Endothelial cell of umbilical vein (primary cell): ENCODE results near the gene KCNJ13. TPM values are rescaled to one million over a fixed set of nuclear protein-coding genes. Genes with fewer than 3 reads are reported as not detected.

Experiments
- BruUV-seq: library from RNA; stranded (reverse); fragments of 400-500 nt; replicated peaks from 2 replicates; lab custom pipeline; 2021; lab: Mats Ljungman, UMichigan
- CTCF ChIA-PET: fragments of 300-600, 350-600 bp; sonication (Branson Sonifier 250); formaldehyde crosslinking; loops from one replicate; lab custom pipeline; 2021; ENCODE audit warnings: antibody characterized with exemption, inconsistent platforms; lab: Charles Lee
- POLR2A ChIA-PET: fragments of 300-600, 350-600 bp; sonication (Branson Sonifier 250); formaldehyde crosslinking; loops from one replicate; lab custom pipeline; 2021; ENCODE audit warnings: antibody characterized with exemption, inconsistent platforms; lab: Charles Lee
- DNase-seq: peaks from one replicate; pipeline ENCODE4 v3.0.0-alpha.2; 2011; ENCODE audit warnings: low read depth, low spot score
- FAIRE-seq: peaks from 2 replicates; lab custom pipeline; 2011; peaks lifted over from hg19 to GRCh38; lab: Jason Lieb, UNC
- H2AFZ ChIP-seq: 2 replicates; pipeline ENCODE4 v1.6.0; 2012; ENCODE audit warnings: low read depth, low read length, control low read depth, inconsistent platforms
- H3K27ac ChIP-seq: 2 replicates; pipeline ENCODE4 v1.5.1; 2011; ENCODE audit warnings: low read depth, mild to moderate bottlenecking, control low read depth, low read length, moderate library complexity; ENCODE audit not compliant: insufficient read depth
- H3K27me3 ChIP-seq, 2 experiments: 2 replicates each; pipeline versions ENCODE4 v1.6.0 to v1.6.1; 2011; ENCODE audit warnings: low read length in 2 of 2, mixed read lengths in 1 of 2; ENCODE audit not compliant: control insufficient read depth in 2 of 2, insufficient read depth in 2 of 2
- H3K36me3 ChIP-seq, 2 experiments: 2 replicates in 1 of 2; 3 replicates in 1 of 2; pipeline ENCODE4 v1.5.1; 2011; ENCODE audit warnings: low read length in 2 of 2, mild to moderate bottlenecking in 1 of 2, moderate library complexity in 1 of 2; ENCODE audit not compliant: control insufficient read depth in 2 of 2, insufficient read depth in 2 of 2; ENCODE audit errors: extremely low read depth in 1 of 2
- H3K4me1 ChIP-seq: 3 replicates; pipeline ENCODE4 v1.5.1; 2011; ENCODE audit warnings: mild to moderate bottlenecking, low read length; ENCODE audit not compliant: control insufficient read depth, insufficient read depth; ENCODE audit errors: extremely low read depth
- H3K4me2 ChIP-seq: 2 replicates; pipeline ENCODE4 v1.6.1; 2011; ENCODE audit warnings: low read length, control low read depth, mixed read lengths; ENCODE audit not compliant: insufficient read depth
- H3K4me3 ChIP-seq, 3 experiments: fragments of 200-600 bp in 1 of 3; sonication (generic), shearing (Covaris generic) in 1 of 3; replicated peaks in 1 of 3; 2 replicates each; pipeline ENCODE4 v1.5.1; 2011 to 2016; ENCODE audit warnings: control low read depth in 3 of 3, low read length in 3 of 3, mild to moderate bottlenecking in 2 of 3, inconsistent platforms in 1 of 3, low read depth in 1 of 3, moderate library complexity in 1 of 3; ENCODE audit not compliant: insufficient read depth in 1 of 3
- H3K79me2 ChIP-seq: 2 replicates; pipeline ENCODE4 v1.6.0; 2012; ENCODE audit warnings: low read length, inconsistent platforms; ENCODE audit not compliant: control insufficient read depth, insufficient read depth
- H3K9ac ChIP-seq: replicated peaks from 2 replicates; pipeline ENCODE3; 2011; ENCODE audit warnings: low read length, control low read depth; ENCODE audit not compliant: insufficient read depth; ENCODE audit errors: extremely low read depth
- H3K9me1 ChIP-seq: replicated peaks from 3 replicates; pipeline ENCODE4 v1.6.0; 2011; ENCODE audit warnings: mild to moderate bottlenecking, low read length; ENCODE audit not compliant: control insufficient read depth, insufficient read depth; ENCODE audit errors: extremely low read depth
- H3K9me3 ChIP-seq: replicated peaks from 2 replicates; pipeline ENCODE4 v1.5.1; 2012; ENCODE audit warnings: low read length, inconsistent platforms; ENCODE audit not compliant: control insufficient read depth, insufficient read depth
- H4K20me1 ChIP-seq: replicated peaks from 2 replicates; pipeline ENCODE3; 2011; ENCODE audit warnings: mild to moderate bottlenecking, low read length; ENCODE audit not compliant: control insufficient read depth, insufficient read depth; ENCODE audit errors: extremely low read depth
- CTCF ChIP-seq, 2 donors: IDR thresholded peaks; 1 replicate in 1 of 2; 2 replicates in 1 of 2; pipeline ENCODE4 v1.5.1; 2011; ENCODE audit warnings: low read length in 2 of 2, mild to moderate bottlenecking in 2 of 2, moderate library complexity in 2 of 2, control low read depth in 1 of 2, inconsistent platforms in 1 of 2, low read depth in 1 of 2; ENCODE audit not compliant: insufficient read depth in 1 of 2; ENCODE audit errors: extremely low read depth in 1 of 2
- EZH2 ChIP-seq: IDR thresholded peaks from 2 replicates; pipeline ENCODE4 v1.6.1; 2012; ENCODE audit warnings: borderline replicate concordance, low read depth, mild to moderate bottlenecking, moderate library complexity, low read length, inconsistent platforms; ENCODE audit not compliant: severe bottlenecking
- FOS ChIP-seq: IDR thresholded peaks from 2 replicates; pipeline ENCODE4 v1.6.1; 2011; ENCODE audit warnings: mild to moderate bottlenecking, low read length, moderate library complexity, borderline replicate concordance; ENCODE audit not compliant: insufficient read depth
- GATA2 ChIP-seq: IDR thresholded peaks from 2 replicates; pipeline ENCODE4 v1.7.0; 2011; ENCODE audit warnings: low read depth, mild to moderate bottlenecking, moderate library complexity, mixed read lengths, low read length; ENCODE audit not compliant: insufficient read length, insufficient read depth
- JUN ChIP-seq: IDR thresholded peaks from 2 replicates; pipeline ENCODE4 v1.6.1; 2011; ENCODE audit warnings: borderline replicate concordance, low read depth; ENCODE audit not compliant: insufficient read length, insufficient read depth
- MAX ChIP-seq: IDR thresholded peaks from 2 replicates; pipeline ENCODE4 v1.6.1; 2011; ENCODE audit not compliant: insufficient read depth, insufficient read length
- MYC ChIP-seq: IDR thresholded peaks from one replicate; pipeline ENCODE4 v1.6.1; 2011; ENCODE audit warnings: mild to moderate bottlenecking, low read depth, low read length
- POLR2A ChIP-seq: IDR thresholded peaks from 2 replicates; pipeline ENCODE4 v1.6.1; 2012; ENCODE audit warnings: low read depth, mild to moderate bottlenecking, control low read depth, low read length
- POLR2AphosphoS5 ChIP-seq: IDR thresholded peaks from 2 replicates; pipeline ENCODE4 v1.6.1; 2012; ENCODE audit warnings: low read depth, mild to moderate bottlenecking, control low read depth, low read length, moderate library complexity; ENCODE audit not compliant: insufficient read depth
- dilution Hi-C: fragments of 300-500 bp; cut with MboI; formaldehyde crosslinking; loops from one replicate; pipeline ENCODE4 v1.15.0; 2019; ENCODE audit warnings: low sequenced_read_pairs; ENCODE audit not compliant: extremely low pct_ligation_motif_present
- intact Hi-C: fragments of 100-400 bp; cut with micrococcal nuclease; formaldehyde crosslinking; loops from one replicate; pipeline ENCODE4 v1.10.0; 2022
- polyA plus RNA-seq, 4 experiments: library from polyadenylated mRNA; depleted of rRNA in 3 of 4; stranded (reverse) in 3 of 4; unstranded in 1 of 4; fragments of >200 nt; gene quantifications; 2 replicates each; pipeline versions ENCODE4 v1.2.1 to v1.2.3, GENCODE V29; 2011 to 2012; ENCODE audit warnings: missing spikeins in 1 of 4
- total RNA-seq: library from RNA; stranded (reverse); gene quantifications from 2 replicates; pipeline ENCODE4 v1.2.3, GENCODE V29; 2021

KCNJ13 gene
- total and polyA plus RNA-seq, 2 donors (not counting 3 experiments of a cell fraction or from before 2014, with no cell fraction given) = not detected

- intact Hi-C loops = no loop called here
- DNase-seq = no peak
- Histone ChIP-seq H3K9me3 (no peaks in the 10 kb centered on the region), H4K20me1 (no peaks in the 10 kb centered on the region), H3K9ac (no peak overlapping the region), H3K79me2 (peaks cover 2% of the 10 kb centered on the region), H2AFZ (no peak overlapping the region), H3K27ac (no peak overlapping the region), H3K36me3 (peaks cover 5 to 6% of the 10 kb centered on the region in 2 experiments), H3K27me3 (no peaks in the 10 kb centered on the region), H3K4me2 (no peak overlapping the region), H3K4me3 (no peak overlapping the region), H3K4me1 (peaks cover 8% of the 10 kb centered on the region), H3K9me1 (no peaks in the 10 kb centered on the region)
- no TSS peak for BruUV-seq
- TF ChIP-seq POLR2A (no peak), MAX (no peak)
- POLR2A ChIA-PET = no interaction called here
- CTCF ChIA-PET = interaction anchor here (1.7 kb wide), 1 partner anchor 26 kb away, joined by 4 read pairs; no protein-coding TSS in a partner anchor
- dilution Hi-C loops = no loop called here
- no peak for FAIRE-seq
These were observed 21.8 kb upstream of the KCNJ13 start for GRCh38 chr2:232798187-232798586.

GRCh38 chr2:232795920-232796319 is 19.6 kb upstream of the KCNJ13 start:
- intact Hi-C loops = no loop called here
- ChIA-PET CTCF (interaction anchor here (1.5 kb wide), 1 partner anchor 18 kb away, joined by 8 read pairs; no protein-coding TSS in a partner anchor), POLR2A (no interaction called here)
- Histone ChIP-seq H2AFZ (no peak overlapping the region), H3K36me3 (peaks cover 12 to 13% of the 10 kb centered on the region in 2 experiments), H3K27ac (no peak overlapping the region), H3K4me3 (no peak overlapping the region), H3K9me1 (no peaks in the 10 kb centered on the region), H3K9me3 (no peaks in the 10 kb centered on the region), H3K79me2 (peaks cover 2% of the 10 kb centered on the region), H3K9ac (no peak overlapping the region), H3K27me3 (no peaks in the 10 kb centered on the region), H4K20me1 (no peaks in the 10 kb centered on the region), H3K4me1 (peaks cover 8% of the 10 kb centered on the region), H3K4me2 (no peak overlapping the region)
- TF ChIP-seq POLR2A (no peak), EZH2 (no peak), MYC (no peak), GATA2 (no peak), CTCF (IDR thresholded peaks at IDR 0.05; ENCODE audit: extremely low read depth in 1 of 2, insufficient read depth in 1 of 2, low read depth in 1 of 2, low read length in 2 of 2) (no peak), POLR2AphosphoS5 (no peak), FOS (no peak), JUN (no peak), MAX (no peak)
- no TSS peak for BruUV-seq
- no peak for DNase-seq
- dilution Hi-C loops = no loop called here
- FAIRE-seq = no peak
